HepG2 (cell line): ENCODE data around the gene GPX7. TPM values are rescaled to one million over a fixed set of nuclear protein-coding genes. Genes with fewer than 3 reads are reported as not detected.
A peak's percentile ranks its signal among the peaks of the same experiment; 100 is the strongest.

Source experiments
- ARID5B ChIP-seq: IDR thresholded peaks from 2 replicates; pipeline ENCODE4 v1.4.0; 2020; ENCODE audit warnings: mild to moderate bottlenecking, missing genetic modification reagents
- CREM ChIP-seq, 2 experiments: sonication (generic) in 1 of 2; formaldehyde crosslinking in 1 of 2; IDR thresholded peaks; 2 replicates each; pipeline versions ENCODE4 v1.4.0 to v1.6.1; 2016 to 2020; ENCODE audit warnings: antibody characterized with exemption in 1 of 2, mild to moderate bottlenecking in 1 of 2, missing genetic modification reagents in 1 of 2
- DBP ChIP-seq: sonication (generic); formaldehyde crosslinking; IDR thresholded peaks from 2 replicates; pipeline ENCODE4 v1.4.0; 2020; ENCODE audit warnings: missing genetic modification reagents; ENCODE audit errors: not compliant biosample characterization
- ELF1 ChIP-seq: sonication (generic); formaldehyde crosslinking; IDR thresholded peaks from 2 replicates; pipeline ENCODE4 v1.4.0; 2020; ENCODE audit warnings: missing genetic modification reagents
- ETV5 ChIP-seq: IDR thresholded peaks from 2 replicates; pipeline ENCODE4 v1.6.1; 2018; ENCODE audit warnings: missing biosample characterization, missing genetic modification reagents, inconsistent platforms, borderline replicate concordance
- FIP1L1 ChIP-seq: fragments of 200-400 bp; formaldehyde crosslinking; IDR thresholded peaks from 2 replicates; pipeline ENCODE4 v1.6.1; 2018; ENCODE audit warnings: low read depth, mild to moderate bottlenecking, low read length, moderate library complexity, borderline replicate concordance; ENCODE audit not compliant: insufficient read depth
- FLYWCH1 ChIP-seq: sonication (generic); formaldehyde crosslinking; IDR thresholded peaks from 2 replicates; pipeline ENCODE4 v1.8.1; 2023; ENCODE audit warnings: mild to moderate bottlenecking, missing genetic modification reagents
- FOXJ3 ChIP-seq: sonication (generic); formaldehyde crosslinking; IDR thresholded peaks from 2 replicates; pipeline ENCODE4 v1.4.0; 2020; ENCODE audit warnings: missing genetic modification reagents, mild to moderate bottlenecking, borderline replicate concordance
- FOXK1 ChIP-seq: sonication (generic); formaldehyde crosslinking; IDR thresholded peaks from 2 replicates; pipeline ENCODE4 v1.4.0; 2020; ENCODE audit warnings: low read depth, missing genetic modification reagents, borderline replicate concordance
- GFI1 ChIP-seq: sonication (generic); formaldehyde crosslinking; IDR thresholded peaks from 2 replicates; pipeline ENCODE4 v1.5.0; 2020; ENCODE audit warnings: missing genetic modification reagents, mild to moderate bottlenecking, borderline replicate concordance
- GMEB2 ChIP-seq: IDR thresholded peaks from 2 replicates; pipeline ENCODE4 v1.6.1; 2016; ENCODE audit warnings: missing biosample characterization, missing genetic modification reagents, low read depth
- HNRNPL ChIP-seq: fragments of 200-400 bp; formaldehyde crosslinking; IDR thresholded peaks from 2 replicates; pipeline ENCODE4 v1.6.1; 2017; ENCODE audit warnings: mild to moderate bottlenecking, low read depth, low read length
- PCBP2 ChIP-seq: fragments of 200-400 bp; formaldehyde crosslinking; optimal IDR thresholded peaks from 2 replicates; pipeline ENCODE3; 2018; ENCODE audit warnings: low read length, low read depth; ENCODE audit not compliant: poor library complexity, severe bottlenecking
- RFXANK ChIP-seq: IDR thresholded peaks from 2 replicates; pipeline ENCODE4 v1.6.1; 2016
- ZFP62 ChIP-seq: sonication (generic); formaldehyde crosslinking; IDR thresholded peaks from 2 replicates; pipeline ENCODE4 v1.4.0; 2020; ENCODE audit warnings: missing genetic modification reagents
- ZNF225 ChIP-seq: sonication (generic); formaldehyde crosslinking; IDR thresholded peaks from 2 replicates; pipeline ENCODE4 v1.4.0; 2020; ENCODE audit warnings: mild to moderate bottlenecking, missing genetic modification reagents
- ZNF570 ChIP-seq: sonication (generic); formaldehyde crosslinking; IDR thresholded peaks from 2 replicates; pipeline ENCODE4 v1.4.0; 2020; ENCODE audit warnings: mild to moderate bottlenecking, missing genetic modification reagents, borderline replicate concordance
- polyA plus RNA-seq, 8 experiments: library from polyadenylated mRNA; depleted of rRNA in 3 of 8; stranded (reverse) in 7 of 8; unstranded in 1 of 8; fragments of >200 nt; fragmentation: Illumina TruSeq in 4 of 8; extraction: Trizol in 4 of 8; gene quantifications; 2 replicates each; pipeline versions ENCODE4 v1.2.1 to v1.2.3, GENCODE V29; 2011 to 2016; ENCODE audit warnings: low read depth in 4 of 8, missing spikeins in 1 of 8, mixed read lengths in 1 of 8; ENCODE audit not compliant: insufficient read depth in 1 of 8
- total RNA-seq, 5 experiments: library from RNA; depleted of rRNA; stranded (reverse); fragments of >200 nt; fragmentation: Illumina TruSeq; extraction: Trizol; gene quantifications; 2 replicates each; pipeline ENCODE4 v1.2.3, GENCODE V29; 2016; ENCODE audit warnings: low read depth in 1 of 5
- TF ChIP-seq, protein P1 (sequence below): sonication (generic); formaldehyde crosslinking; IDR thresholded peaks from 2 replicates; pipeline ENCODE4 v1.9.0; 2021; ENCODE audit warnings: missing genetic modification reagents, mild to moderate bottlenecking, borderline replicate concordance
- TF ChIP-seq, protein P2 (sequence below): sonication (generic); formaldehyde crosslinking; IDR thresholded peaks from 2 replicates; pipeline ENCODE4 v1.4.0; 2020; ENCODE audit warnings: mild to moderate bottlenecking, low read depth, missing genetic modification reagents

The GPX7 gene
- total and polyA plus RNA-seq, 2 of the 13 experiments (the other 11 are each of a cell fraction or from before 2014, with no cell fraction given): 14.1 to 16.2 TPM

- TF ChIP-seq FLYWCH1 (CRISPR knock-in tag) (no peak), GMEB2 (CRISPR knock-in tag) (no peak), FIP1L1 (no peak), FOXJ3 (CRISPR knock-in tag) (no peak), DBP (CRISPR knock-in tag) (no peak), ZFP62 (CRISPR knock-in tag) (no peak), ETV5 (CRISPR knock-in tag) (no peak; the same call in 1 of the 2 replicates), ZNF225 (CRISPR knock-in tag) (peak; percentile 60; the same call in 1 of the 2 replicates), RFXANK (CRISPR knock-in tag) (no peak), PCBP2 (no peak), ELF1 (no peak), HNRNPL (no peak), ARID5B (CRISPR knock-in tag) (peak; percentile 54; the same call in 1 of the 2 replicates), CREM (IDR thresholded peaks at IDR 0.05) (no peak), CREM (CRISPR knock-in tag; IDR thresholded peaks at IDR 0.05) (no peak), GFI1 (no peak), ZNF570 (no peak), FOXK1 (CRISPR knock-in tag) (peak; percentile 36; the same call in 1 of the 2 replicates)
- TF ChIP-seq, protein P1, sequence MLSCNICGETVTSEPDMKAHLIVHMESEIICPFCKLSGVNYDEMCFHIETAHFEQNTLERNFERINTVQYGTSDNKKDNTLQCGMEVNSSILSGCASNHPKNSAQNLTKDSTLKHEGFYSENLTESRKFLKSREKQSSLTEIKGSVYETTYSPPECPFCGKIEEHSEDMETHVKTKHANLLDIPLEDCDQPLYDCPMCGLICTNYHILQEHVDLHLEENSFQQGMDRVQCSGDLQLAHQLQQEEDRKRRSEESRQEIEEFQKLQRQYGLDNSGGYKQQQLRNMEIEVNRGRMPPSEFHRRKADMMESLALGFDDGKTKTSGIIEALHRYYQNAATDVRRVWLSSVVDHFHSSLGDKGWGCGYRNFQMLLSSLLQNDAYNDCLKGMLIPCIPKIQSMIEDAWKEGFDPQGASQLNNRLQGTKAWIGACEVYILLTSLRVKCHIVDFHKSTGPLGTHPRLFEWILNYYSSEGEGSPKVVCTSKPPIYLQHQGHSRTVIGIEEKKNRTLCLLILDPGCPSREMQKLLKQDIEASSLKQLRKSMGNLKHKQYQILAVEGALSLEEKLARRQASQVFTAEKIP (CRISPR knock-in tag): no peak
- TF ChIP-seq, protein P2, sequence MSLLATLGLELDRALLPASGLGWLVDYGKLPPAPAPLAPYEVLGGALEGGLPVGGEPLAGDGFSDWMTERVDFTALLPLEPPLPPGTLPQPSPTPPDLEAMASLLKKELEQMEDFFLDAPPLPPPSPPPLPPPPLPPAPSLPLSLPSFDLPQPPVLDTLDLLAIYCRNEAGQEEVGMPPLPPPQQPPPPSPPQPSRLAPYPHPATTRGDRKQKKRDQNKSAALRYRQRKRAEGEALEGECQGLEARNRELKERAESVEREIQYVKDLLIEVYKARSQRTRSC (CRISPR knock-in tag): peak; percentile 84; the same call in 1 of the 2 replicates
These were observed 48.6 kb upstream of the GPX7 start (continued) for GRCh38 chr1:52553362-52554266.
